SK-N-SH (cell line): Measurements from ENCODE around the gene ANO9. TPM values are rescaled to one million over a fixed set of nuclear protein-coding genes. Genes with fewer than 3 reads are reported as not detected.

Experiments
- CTCF ChIA-PET: fragments of 300-600, 350-600 bp; formaldehyde crosslinking; extraction: SDS; loops from one replicate; lab custom pipeline; 2021; lab: Yijun Ruan, JAX
- POLR2A ChIA-PET: fragments of 350-600 bp; sonication (Branson Sonifier 250); formaldehyde crosslinking; extraction: SDS; loops from one replicate; lab custom pipeline; 2020; ENCODE audit warnings: antibody characterized with exemption, inconsistent platforms; lab: Yijun Ruan, JAX
- DNase-seq: peaks from one replicate; pipeline ENCODE4 v3.0.0; 2012
- H2AFZ ChIP-seq: fragments of 200-600 bp; sonication (generic); 2 replicates; pipeline ENCODE4 v1.8.1; 2016; ENCODE audit warnings: antibody characterized with exemption, mild to moderate bottlenecking, low read depth
- H3F3A ChIP-seq: fragments of 200-600 bp; sonication (generic); replicated peaks from 2 replicates; pipeline ENCODE3; 2016; ENCODE audit warnings: antibody characterized with exemption, mild to moderate bottlenecking; ENCODE audit not compliant: insufficient read depth
- H3K27ac ChIP-seq, 2 experiments: fragments of 200-500 bp in 1 of 2; fragments of 200-600 bp in 1 of 2; sonication (Bioruptor generic) in 1 of 2; sonication (generic), shearing (Covaris generic) in 1 of 2; 2 replicates each; pipeline versions ENCODE4 v1.5.1 to v1.6.1; 2014 to 2016; ENCODE audit warnings: low read depth in 2 of 2, inconsistent platforms in 1 of 2, low read length in 1 of 2, mild to moderate bottlenecking in 1 of 2, mixed read lengths in 1 of 2
- H3K27me3 ChIP-seq: fragments of 200-600 bp; sonication (generic), shearing (Covaris generic); 2 replicates; pipeline ENCODE4 v1.6.1; 2016; ENCODE audit warnings: mixed run types; ENCODE audit not compliant: insufficient read depth
- H3K36me3 ChIP-seq, 2 experiments: fragments of 200-500 bp in 1 of 2; fragments of 200-600 bp in 1 of 2; sonication (Bioruptor generic) in 1 of 2; sonication (generic) in 1 of 2; replicated peaks in 1 of 2; 2 replicates each; pipeline versions ENCODE3 to v1.5.1; 2014 to 2016; ENCODE audit warnings: low read length in 1 of 2, mild to moderate bottlenecking in 1 of 2; ENCODE audit not compliant: insufficient read depth in 2 of 2, control insufficient read depth in 1 of 2
- H3K4me1 ChIP-seq, 2 experiments: fragments of 200-500 bp in 1 of 2; fragments of 200-600 bp in 1 of 2; sonication (Bioruptor generic) in 1 of 2; sonication (generic), shearing (Covaris generic) in 1 of 2; 2 replicates each; pipeline versions ENCODE4 v1.5.1 to v1.6.1; 2014 to 2016; ENCODE audit warnings: low read depth in 1 of 2, low read length in 1 of 2, mixed run types in 1 of 2; ENCODE audit not compliant: insufficient read depth in 2 of 2, control insufficient read depth in 1 of 2
- H3K4me2 ChIP-seq: fragments of 200-600 bp; sonication (generic), shearing (Covaris generic); 2 replicates; pipeline ENCODE4 v1.6.1; 2017; ENCODE audit warnings: mixed run types
- H3K4me3 ChIP-seq, 2 experiments: fragments of 200-500 bp in 1 of 2; fragments of 200-600 bp in 1 of 2; sonication (Bioruptor generic) in 1 of 2; sonication (generic), shearing (Covaris generic) in 1 of 2; 2 replicates each; pipeline versions ENCODE4 v1.5.1 to v1.8.1; 2014 to 2016; ENCODE audit warnings: low read depth in 2 of 2, inconsistent platforms in 1 of 2, low read length in 1 of 2, mild to moderate bottlenecking in 1 of 2, mixed read lengths in 1 of 2, moderate library complexity in 1 of 2
- H3K79me2 ChIP-seq: fragments of 200-600 bp; sonication (generic); 2 replicates; pipeline ENCODE4 v1.8.1; 2017; ENCODE audit warnings: mild to moderate bottlenecking; ENCODE audit not compliant: insufficient read depth
- H3K9ac ChIP-seq: fragments of 200-600 bp; sonication (generic); 2 replicates; pipeline ENCODE4 v1.6.1; 2017; ENCODE audit warnings: mixed run types
- H3K9me2 ChIP-seq: fragments of 200-600 bp; sonication (generic); 2 replicates; pipeline ENCODE4 v1.6.1; 2017; ENCODE audit warnings: mixed run types
- H3K9me3 ChIP-seq: fragments of 200-600 bp; sonication (generic); 2 replicates; pipeline ENCODE4 v1.6.1; 2017; ENCODE audit warnings: mixed run types, mild to moderate bottlenecking, moderate library complexity
- H4K20me1 ChIP-seq: fragments of 200-600 bp; sonication (generic); 2 replicates; pipeline ENCODE4 v1.6.1; 2017; ENCODE audit warnings: mild to moderate bottlenecking, mixed run types; ENCODE audit not compliant: insufficient read depth
- CHD2 ChIP-seq: fragments of 150-350 bp; IDR thresholded peaks from 2 replicates; pipeline ENCODE4 v1.6.1; 2018; ENCODE audit warnings: low read length; ENCODE audit not compliant: partially characterized antibody
- CTCF ChIP-seq: fragments of 200-600 bp; sonication (generic); IDR thresholded peaks from 2 replicates; pipeline ENCODE4 v1.6.1; 2017; ENCODE audit warnings: antibody characterized with exemption, mild to moderate bottlenecking, moderate library complexity
- EP300 ChIP-seq, 2 experiments: IDR thresholded peaks; 2 replicates each; pipeline versions ENCODE4 v1.4.0 to v1.6.1; 2012; ENCODE audit warnings: borderline replicate concordance in 1 of 2, low read depth in 1 of 2, low read length in 1 of 2
- FOXM1 ChIP-seq: IDR thresholded peaks from 2 replicates; pipeline ENCODE4 v1.4.0; 2012; ENCODE audit warnings: low read depth, mild to moderate bottlenecking
- GABPA ChIP-seq: IDR thresholded peaks from 2 replicates; pipeline ENCODE4 v1.4.0; 2012; ENCODE audit warnings: low read depth, mild to moderate bottlenecking
- MAX ChIP-seq: IDR thresholded peaks from 2 replicates; pipeline ENCODE4 v1.4.0; 2012; ENCODE audit warnings: low read depth
- MXI1 ChIP-seq: IDR thresholded peaks from 2 replicates; pipeline ENCODE4 v1.6.1; 2012; ENCODE audit warnings: mild to moderate bottlenecking, low read depth, low read length, improper control_type of control experiment
- NFIC ChIP-seq: IDR thresholded peaks from 2 replicates; pipeline ENCODE4 v1.4.0; 2012; ENCODE audit warnings: borderline replicate concordance
- NRF1 ChIP-seq: IDR thresholded peaks from 2 replicates; pipeline ENCODE4 v1.6.1; 2012; ENCODE audit warnings: low read depth, mild to moderate bottlenecking, low read length
- REST ChIP-seq: IDR thresholded peaks from 2 replicates; pipeline ENCODE4 v1.6.1; 2012; ENCODE audit warnings: mild to moderate bottlenecking, low read depth, low read length, moderate library complexity
- RFX5 ChIP-seq: IDR thresholded peaks from 2 replicates; pipeline ENCODE4 v1.6.1; 2012; ENCODE audit warnings: mild to moderate bottlenecking, improper control_type of control experiment, low read length
- TCF12 ChIP-seq: IDR thresholded peaks from 2 replicates; pipeline ENCODE4 v1.4.0; 2012
- WGBS: methylation state at CpG from one replicate; pipeline ENCODE4 v1.1.6; 2017; ENCODE audit warnings: low lambda C conversion rate; 5-methylcytosine and 5-hydroxymethylcytosine counted together
- polyA plus RNA-seq, 3 experiments: library from polyadenylated mRNA; depleted of rRNA; stranded (reverse); fragments of >200 nt; gene quantifications; 2 replicates each; pipeline ENCODE4 v1.2.3, GENCODE V29; 2012
- TF ChIP-seq, protein P1 (sequence below): IDR thresholded peaks from 2 replicates; pipeline ENCODE4; 2012

Gene ANO9
- polyA plus RNA-seq, 1 of the 3 experiments (the other 2 are of a cell fraction): 0.12 TPM

DNA sequence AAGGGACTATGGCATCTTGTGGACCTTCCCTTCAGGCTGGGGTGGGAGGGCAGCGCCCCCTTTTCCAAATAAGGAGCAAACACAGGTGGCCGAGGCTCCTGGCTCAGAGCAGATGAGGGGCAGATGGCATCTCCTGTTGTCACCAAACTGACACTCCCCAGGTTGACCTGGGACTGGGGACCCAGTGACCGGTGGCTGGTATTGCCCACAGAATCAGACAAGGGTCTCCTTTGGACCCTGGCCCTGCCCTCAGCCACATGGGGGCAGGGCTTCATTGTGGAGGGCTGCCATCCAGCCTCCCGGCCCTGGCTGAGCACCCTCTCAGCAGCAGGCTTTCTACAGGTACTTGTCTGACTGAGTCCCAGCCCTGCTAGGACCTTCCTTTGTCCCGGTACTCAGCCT is 26.2 kb downstream of the ANO9 start:
- 64% methylated on average over 2 of the region's 5 CpGs for WGBS
- Histone ChIP-seq H2AFZ (no peak overlapping the region), H3F3A (no peaks in the 10 kb centered on the region), H3K27me3 (peaks cover 33% of the 10 kb centered on the region), H4K20me1 (no peaks in the 10 kb centered on the region), H3K4me1 (peaks cover 0 to 7% of the 10 kb centered on the region in 2 experiments; a peak in 1 of 4 replicates), H3K79me2 (no peaks in the 10 kb centered on the region), H3K27ac (no peak overlapping the region), H3K9ac (no peak overlapping the region), H3K4me3 (no peak overlapping the region), H3K9me2 (no peaks in the 10 kb centered on the region), H3K4me2 (no peak overlapping the region), H3K9me3 (no peaks in the 10 kb centered on the region), H3K36me3 (no peaks in the 10 kb centered on the region)
- POLR2A ChIA-PET: no interaction called here
- TF ChIP-seq NRF1: no peak
- TF ChIP-seq REST: no peak
- TF ChIP-seq, protein P1, sequence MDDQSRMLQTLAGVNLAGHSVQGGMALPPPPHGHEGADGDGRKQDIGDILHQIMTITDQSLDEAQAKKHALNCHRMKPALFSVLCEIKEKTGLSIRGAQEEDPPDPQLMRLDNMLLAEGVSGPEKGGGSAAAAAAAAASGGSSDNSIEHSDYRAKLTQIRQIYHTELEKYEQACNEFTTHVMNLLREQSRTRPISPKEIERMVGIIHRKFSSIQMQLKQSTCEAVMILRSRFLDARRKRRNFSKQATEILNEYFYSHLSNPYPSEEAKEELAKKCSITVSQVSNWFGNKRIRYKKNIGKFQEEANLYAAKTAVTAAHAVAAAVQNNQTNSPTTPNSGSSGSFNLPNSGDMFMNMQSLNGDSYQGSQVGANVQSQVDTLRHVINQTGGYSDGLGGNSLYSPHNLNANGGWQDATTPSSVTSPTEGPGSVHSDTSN: no peak
- no peak for TF ChIP-seq MAX
- CTCF ChIA-PET: interaction anchor here (0.9 to 3.9 kb wide), 3 partner anchors 19 to 103 kb away, joined by 3 to 14 read pairs (median 4); no protein-coding TSS in a partner anchor
- no peak for DNase-seq

DNA sequence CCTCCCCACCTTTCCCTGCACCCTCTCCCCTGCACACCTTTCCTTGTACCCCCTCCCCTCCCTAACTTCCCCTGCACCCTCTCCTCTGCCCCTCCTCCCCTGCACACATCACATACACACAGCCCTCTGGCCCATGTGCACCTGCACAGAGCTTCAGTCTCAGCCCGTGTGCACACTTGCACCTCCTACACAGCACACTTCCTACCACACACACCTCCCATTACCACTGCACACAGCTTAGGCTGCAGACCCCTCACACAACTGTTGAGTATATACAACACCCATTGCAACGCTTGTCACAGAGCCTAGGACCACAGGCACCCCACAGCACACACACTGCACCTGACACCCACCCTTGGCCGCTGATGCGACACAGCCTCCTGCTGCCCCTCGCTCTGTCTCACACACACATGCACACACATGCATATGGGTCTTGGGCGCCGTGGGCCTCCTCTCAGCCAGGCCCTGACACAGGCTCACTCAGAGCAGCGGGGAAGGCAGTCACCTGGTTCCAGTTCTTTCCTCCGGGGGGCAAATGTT is 27.4 kb downstream of the ANO9 start:
- H3K9me2 ChIP-seq: no peaks in the 10 kb centered on the region
- H3K27ac ChIP-seq: no peak overlapping the region
- no peaks in the 10 kb centered on the region for H3F3A ChIP-seq
- H3K9me3 ChIP-seq: no peaks in the 10 kb centered on the region
- no peak overlapping the region; the same call in 1 of the 2 replicates for H2AFZ ChIP-seq
- H3K36me3 ChIP-seq: no peaks in the 10 kb centered on the region
- H3K4me3 ChIP-seq: no peak overlapping the region
- no peak overlapping the region for H3K4me2 ChIP-seq
- WGBS: 19% methylated on average over 3 of the region's 9 CpGs
- no peaks in the 10 kb centered on the region for H4K20me1 ChIP-seq
- DNase-seq: no peak
- H3K27me3 ChIP-seq: peaks cover 33% of the 10 kb centered on the region
- CTCF ChIA-PET: interaction anchor here (1.4 to 3.9 kb wide), 2 partner anchors 18 to 34 kb away, joined by 3 to 14 read pairs; no protein-coding TSS in a partner anchor
- H3K4me1 ChIP-seq: peaks cover 0 to 15% of the 10 kb centered on the region in 2 experiments; a peak in 1 of 4 replicates
- no peaks in the 10 kb centered on the region for H3K79me2 ChIP-seq
- no peak overlapping the region for H3K9ac ChIP-seq
- POLR2A ChIA-PET: no interaction called here
- TF ChIP-seq, protein P1: no peak
- TF ChIP-seq CHD2 (no peak), NFIC (no peak), REST (no peak), CTCF (no peak), MXI1 (no peak), NRF1 (no peak), FOXM1 (no peak), GABPA (no peak), TCF12 (no peak), EP300 (IDR thresholded peaks at IDR 0.05; ENCODE audit: borderline replicate concordance in 1 of 2, low read depth in 1 of 2, low read length in 1 of 2) (no peak), RFX5 (no peak)
